Omental fat pad (tissue), 4 donors: ENCODE data around the gene GALNTL6. TPM values are rescaled to one million over a fixed set of nuclear protein-coding genes. Genes with fewer than 3 reads are reported as not detected.
"Not testable (repeated sequence)": the region's sequence is repeated elsewhere in the genome, so short reads cannot be mapped to it uniquely, and the experiment has no call there.

Experiments
- ATAC-seq: fragments of 150-250 bp; one replicate; pipeline ENCODE4 v1.9.1; 2016; ENCODE audit warnings: mild to moderate bottlenecking, moderate library complexity; ENCODE audit not compliant: low FRiP score
- DNase-seq: peaks from one replicate; pipeline ENCODE4 v3.0.0-alpha.2; 2019; ENCODE audit warnings: low spot score
- total RNA-seq, 4 donors: library from RNA; depleted of rRNA; stranded (reverse); fragments of >200 nt; gene quantifications; one replicate each; pipeline ENCODE4 v1.1.0, GENCODE V29; 2016
- TF ChIP-seq, protein P1 (sequence below), 3 donors: fragments of 450-650 bp; IDR thresholded peaks; one replicate each; pipeline ENCODE4 v1.5.1; 2016 to 2017; ENCODE audit warnings: antibody characterized with exemption in 3 of 3, mild to moderate bottlenecking in 3 of 3, moderate library complexity in 2 of 3

The GALNTL6 gene
- total RNA-seq, 4 donors from 2014 or later = not detected

GRCh38 chr4:173024203-173024602, 1211.0 kb downstream of the GALNTL6 start:
- TF ChIP-seq, protein P1, sequence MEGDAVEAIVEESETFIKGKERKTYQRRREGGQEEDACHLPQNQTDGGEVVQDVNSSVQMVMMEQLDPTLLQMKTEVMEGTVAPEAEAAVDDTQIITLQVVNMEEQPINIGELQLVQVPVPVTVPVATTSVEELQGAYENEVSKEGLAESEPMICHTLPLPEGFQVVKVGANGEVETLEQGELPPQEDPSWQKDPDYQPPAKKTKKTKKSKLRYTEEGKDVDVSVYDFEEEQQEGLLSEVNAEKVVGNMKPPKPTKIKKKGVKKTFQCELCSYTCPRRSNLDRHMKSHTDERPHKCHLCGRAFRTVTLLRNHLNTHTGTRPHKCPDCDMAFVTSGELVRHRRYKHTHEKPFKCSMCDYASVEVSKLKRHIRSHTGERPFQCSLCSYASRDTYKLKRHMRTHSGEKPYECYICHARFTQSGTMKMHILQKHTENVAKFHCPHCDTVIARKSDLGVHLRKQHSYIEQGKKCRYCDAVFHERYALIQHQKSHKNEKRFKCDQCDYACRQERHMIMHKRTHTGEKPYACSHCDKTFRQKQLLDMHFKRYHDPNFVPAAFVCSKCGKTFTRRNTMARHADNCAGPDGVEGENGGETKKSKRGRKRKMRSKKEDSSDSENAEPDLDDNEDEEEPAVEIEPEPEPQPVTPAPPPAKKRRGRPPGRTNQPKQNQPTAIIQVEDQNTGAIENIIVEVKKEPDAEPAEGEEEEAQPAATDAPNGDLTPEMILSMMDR (IDR thresholded peaks at IDR 0.05) = no peak
- ATAC-seq (no peak), DNase-seq (no peak)

DNA sequence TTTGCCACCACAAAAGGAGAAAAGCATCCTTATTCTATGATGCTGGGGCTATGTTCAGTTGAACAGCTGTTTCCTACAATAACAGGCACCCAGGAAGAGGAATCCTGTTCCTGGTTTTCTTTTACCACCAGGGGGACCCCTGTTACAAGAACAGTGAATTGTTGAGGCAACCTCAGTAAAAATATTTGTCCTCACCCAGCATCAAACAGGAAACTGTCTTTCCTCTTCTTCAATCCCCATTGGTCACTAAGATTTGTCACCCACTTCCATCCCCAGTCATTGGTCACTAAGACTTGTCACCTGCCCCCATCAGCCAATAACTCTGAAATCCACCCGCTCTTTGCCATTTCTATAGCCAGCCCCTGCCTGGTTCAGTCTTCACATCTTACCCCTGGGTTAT, 1211.9 kb downstream of the GALNTL6 start:
- ATAC-seq = no peak
- TF ChIP-seq, protein P1 (IDR thresholded peaks at IDR 0.05) = peak in 1 of 3 donors; percentile 22
- no peak for DNase-seq

- TF ChIP-seq, protein P1 (IDR thresholded peaks at IDR 0.05) = no peak
- DNase-seq = no peak
- ATAC-seq = no peak
These were observed 1224.0 kb downstream of the GALNTL6 start for GRCh38 chr4:173037242-173037641.

- DNase-seq (no peak), ATAC-seq (no peak)
- TF ChIP-seq, protein P1 (IDR thresholded peaks at IDR 0.05) = no peak
These were observed 1225.1 kb downstream of the GALNTL6 start for GRCh38 chr4:173038192-173038896.

DNA sequence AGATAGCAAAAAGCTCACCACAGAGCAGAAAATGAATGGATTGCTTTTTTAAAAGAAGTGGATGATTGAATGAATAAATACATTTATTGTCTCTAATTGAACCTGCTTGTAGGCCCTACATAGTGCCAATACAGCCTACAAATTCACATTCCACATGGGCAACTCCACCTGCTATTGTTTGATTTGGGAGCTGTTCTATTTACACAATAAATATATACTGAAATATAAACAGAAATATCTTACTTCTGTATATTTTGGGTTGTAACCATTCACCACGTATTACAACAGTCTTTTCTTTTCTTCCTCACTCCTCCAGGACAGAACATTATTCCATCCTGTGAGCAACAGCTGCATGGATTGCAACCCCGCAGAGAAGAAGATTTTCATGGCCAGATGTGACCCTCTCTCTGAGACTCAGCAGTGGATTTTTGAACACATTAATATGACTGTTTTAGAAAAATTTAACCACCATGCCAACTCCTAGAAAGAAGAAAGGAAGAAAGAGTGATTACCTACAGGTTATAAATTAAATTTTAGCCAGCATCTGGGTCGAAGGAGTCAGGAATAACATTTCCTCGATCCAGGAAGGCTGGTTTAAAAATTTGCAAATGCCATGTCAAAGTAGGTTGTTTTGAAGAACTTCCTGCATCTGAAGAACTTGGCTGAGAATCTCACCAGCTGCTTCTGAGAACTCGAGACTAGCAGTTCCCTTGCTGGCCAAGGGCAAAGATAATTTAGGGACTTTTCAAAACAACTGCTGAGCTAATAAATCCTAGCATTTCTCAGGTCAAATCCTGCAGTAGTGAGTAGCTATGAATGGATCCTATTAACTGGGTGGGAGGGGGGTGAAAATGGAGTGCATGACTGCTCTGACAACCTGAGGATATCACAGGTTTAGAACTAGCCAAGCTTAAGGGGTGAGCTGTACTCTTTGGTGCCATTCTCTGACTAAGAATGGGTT, 1226.7 kb downstream of the GALNTL6 start:
- TF ChIP-seq, protein P1 (IDR thresholded peaks at IDR 0.05) = no peak
- DNase-seq (no peak), ATAC-seq (no peak)

GRCh38 chr4:173041482-173041881, 1228.3 kb downstream of the GALNTL6 start:
- TF ChIP-seq, protein P1 (IDR thresholded peaks at IDR 0.05) = no peak
- ATAC-seq = no peak
- DNase-seq = no peak

DNA sequence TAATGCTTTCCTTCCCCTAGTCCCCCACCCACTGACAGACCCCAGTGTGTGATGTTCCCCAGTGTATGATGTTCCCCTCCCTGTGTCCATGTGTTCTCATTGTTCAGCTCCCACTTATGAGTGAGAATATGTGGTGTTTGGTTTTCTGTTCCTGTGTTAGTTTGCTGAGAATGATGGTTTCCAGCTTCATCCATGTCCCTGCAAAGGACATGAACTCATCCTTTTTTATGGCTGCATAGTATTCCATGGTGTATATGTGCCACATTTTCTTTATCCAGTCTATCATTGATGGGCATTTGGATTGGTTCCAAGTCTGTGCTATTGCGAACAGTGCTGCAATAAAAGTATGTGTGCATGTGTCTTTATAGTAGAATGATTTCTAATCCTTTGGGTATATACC, 1228.9 kb downstream of the GALNTL6 start:
- not testable (repeated sequence) for ATAC-seq, DNase-seq
